Activated naive CD8-positive, alpha-beta T cell treated with anti-CD3 and anti-CD28 coated beads, Interleukin-2, amount 50 U/mL, for 24 hours (primary cell): ENCODE measurements around the gene FBXW7.

ENCODE experiments used
- ATAC-seq: fragments of 150-1000 bp; cut with Tn5 transposase; one replicate; pipeline ENCODE4 v1.10.0; 2021
- DNase-seq: peaks from one replicate; pipeline ENCODE4 v3.0.0; 2021
- H3K27ac Mint-ChIP-seq: one replicate; pipeline ENCODE4 v1.8.0; 2021; ENCODE audit warnings: mild to moderate bottlenecking, mixed read lengths
- H3K27me3 Mint-ChIP-seq: one replicate; pipeline ENCODE4 v1.8.0; 2021; ENCODE audit warnings: mixed read lengths
- H3K36me3 Mint-ChIP-seq: one replicate; pipeline ENCODE4 v1.8.0; 2021; ENCODE audit warnings: low read depth, mixed read lengths
- H3K4me1 Mint-ChIP-seq: one replicate; pipeline ENCODE4 v1.8.0; 2021; ENCODE audit warnings: mixed read lengths
- H3K4me3 Mint-ChIP-seq: one replicate; pipeline ENCODE4 v1.8.0; 2021; ENCODE audit warnings: mild to moderate bottlenecking, moderate library complexity, mixed read lengths
- H3K9me3 Mint-ChIP-seq: one replicate; pipeline ENCODE4 v1.8.0; 2021; ENCODE audit warnings: mixed read lengths

Gene FBXW7

GRCh38 chr4:152535903-152536544 lies at the start of gene FBXW7:
Gene FBXW7 (minus strand): TSS chr4:152536092. CDS start chr4:152411803, 124,289 bp downstream.
- Mint-ChIP-seq H3K27me3 (no peaks in the 10 kb centered on the region), H3K36me3 (peaks cover 21% of the 10 kb centered on the region), H3K9me3 (no peaks in the 10 kb centered on the region), H3K4me3 (peak within 1 kb of the TSS; percentile 92), H3K27ac (peak within 1 kb of the TSS; percentile 98), H3K4me1 (peaks cover 62% of the 10 kb centered on the region)
- ATAC-seq (peak; percentile 91), DNase-seq (peak; percentile 99)

DNA sequence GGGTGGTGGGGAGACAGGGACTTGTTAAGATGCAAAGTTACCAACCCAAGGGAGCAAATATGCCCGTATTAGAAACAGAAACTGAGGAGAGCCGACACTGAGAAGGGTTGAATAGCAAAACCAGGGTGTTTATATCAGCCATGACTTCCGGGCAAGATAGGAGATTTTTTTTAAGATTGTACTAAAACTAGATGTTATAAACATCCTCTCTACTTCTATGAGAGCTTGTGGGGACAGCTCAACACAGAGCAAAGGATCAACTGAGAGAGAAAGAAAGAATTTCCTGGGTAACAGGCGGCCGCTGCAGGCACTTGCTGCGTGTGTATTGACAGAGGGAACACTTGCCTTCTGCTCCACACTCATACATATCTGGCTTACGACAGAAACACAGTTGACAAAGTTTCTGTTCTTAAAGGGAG lies 49.1 kb upstream of the FBXW7 start:
- peak overlapping the region; percentile 25 for H3K4me3 Mint-ChIP-seq
- no peak for DNase-seq

GRCh38 chr4:152581536-152582160 lies 45.8 kb upstream of the FBXW7 start:
- H3K9me3 Mint-ChIP-seq: no peaks in the 10 kb centered on the region

More for the DNA sequence above, 49.1 kb upstream of the FBXW7 start:
- Mint-ChIP-seq H3K4me1 (peaks cover 2% of the 10 kb centered on the region), H3K27me3 (peaks cover 3% of the 10 kb centered on the region), H3K9me3 (no peaks in the 10 kb centered on the region), H3K36me3 (peaks cover 2% of the 10 kb centered on the region), H3K27ac (peak overlapping the region; percentile 41)
- ATAC-seq: no peak

GRCh38 chr4:152579916-152580315 lies 44.0 kb upstream of the FBXW7 start:
- Mint-ChIP-seq H3K9me3 (no peaks in the 10 kb centered on the region), H3K4me1 (no peaks in the 10 kb centered on the region), H3K4me3 (no peak overlapping the region), H3K36me3 (no peaks in the 10 kb centered on the region), H3K27me3 (no peaks in the 10 kb centered on the region), H3K27ac (no peak overlapping the region)
- DNase-seq: no peak
- no peak for ATAC-seq

More at GRCh38 chr4:152581536-152582160, 45.8 kb upstream of the FBXW7 start:
- DNase-seq (no peak), ATAC-seq (no peak)
- Mint-ChIP-seq H3K4me3 (no peak overlapping the region), H3K4me1 (peaks cover 2% of the 10 kb centered on the region), H3K36me3 (peaks cover 2% of the 10 kb centered on the region), H3K27me3 (no peaks in the 10 kb centered on the region), H3K27ac (no peak overlapping the region)

GRCh38 chr4:152579107-152579764 lies 43.3 kb upstream of the FBXW7 start:
- Mint-ChIP-seq H3K4me1 (no peaks in the 10 kb centered on the region), H3K4me3 (no peak overlapping the region), H3K36me3 (no peaks in the 10 kb centered on the region), H3K27me3 (no peaks in the 10 kb centered on the region), H3K9me3 (no peaks in the 10 kb centered on the region), H3K27ac (no peak overlapping the region)
- DNase-seq (no peak), ATAC-seq (no peak)

- H3K4me3 Mint-ChIP-seq: no peak overlapping the region
Observed at GRCh38 chr4:152578670-152579069, 42.8 kb upstream of the FBXW7 start.

GRCh38 chr4:152577708-152578396 lies 42.0 kb upstream of the FBXW7 start:
- ATAC-seq: no peak
- H3K27me3 Mint-ChIP-seq: no peaks in the 10 kb centered on the region
- no peak overlapping the region for H3K27ac Mint-ChIP-seq
- H3K9me3 Mint-ChIP-seq: no peaks in the 10 kb centered on the region
- H3K4me1 Mint-ChIP-seq: no peaks in the 10 kb centered on the region
- H3K4me3 Mint-ChIP-seq: no peak overlapping the region
- H3K36me3 Mint-ChIP-seq: no peaks in the 10 kb centered on the region
- DNase-seq: no peak

More at GRCh38 chr4:152578670-152579069, 42.8 kb upstream of the FBXW7 start:
- DNase-seq (no peak), ATAC-seq (no peak)
- H3K36me3 Mint-ChIP-seq: no peaks in the 10 kb centered on the region
- no peaks in the 10 kb centered on the region for H3K9me3 Mint-ChIP-seq
- no peaks in the 10 kb centered on the region for H3K4me1 Mint-ChIP-seq
- H3K27me3 Mint-ChIP-seq: no peaks in the 10 kb centered on the region
- H3K27ac Mint-ChIP-seq: no peak overlapping the region

DNA sequence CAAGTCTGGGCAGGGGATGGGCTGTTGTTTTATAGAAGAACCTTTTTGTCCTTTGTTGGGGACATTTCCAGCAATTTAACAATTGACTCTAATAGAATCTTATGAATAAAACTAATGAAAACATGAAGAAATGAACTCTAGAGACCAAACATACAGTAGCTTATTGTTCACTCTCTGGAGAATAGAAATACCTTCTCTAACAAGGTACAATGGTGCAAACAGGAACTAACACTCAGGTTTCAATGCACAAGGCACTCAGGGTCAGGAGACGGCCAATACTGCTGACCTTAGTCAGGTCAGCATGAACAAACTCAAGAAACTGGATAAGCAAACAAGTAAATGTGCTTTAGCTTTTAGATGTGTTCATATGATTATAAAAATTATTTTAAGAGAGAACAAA lies 39.6 kb upstream of the FBXW7 start:
- no peak overlapping the region for H3K27ac Mint-ChIP-seq
- no peaks in the 10 kb centered on the region for H3K4me1 Mint-ChIP-seq
- no peak overlapping the region for H3K4me3 Mint-ChIP-seq
- ATAC-seq (no peak), DNase-seq (no peak)
- H3K9me3 Mint-ChIP-seq: no peaks in the 10 kb centered on the region
- H3K27me3 Mint-ChIP-seq: no peaks in the 10 kb centered on the region
- no peaks in the 10 kb centered on the region for H3K36me3 Mint-ChIP-seq

- no peak overlapping the region for H3K27ac Mint-ChIP-seq
- H3K27me3 Mint-ChIP-seq: no peaks in the 10 kb centered on the region
- DNase-seq (no peak), ATAC-seq (no peak)
- no peaks in the 10 kb centered on the region for H3K9me3 Mint-ChIP-seq
- H3K4me3 Mint-ChIP-seq: no peak overlapping the region
- no peaks in the 10 kb centered on the region for H3K36me3 Mint-ChIP-seq
- no peaks in the 10 kb centered on the region for H3K4me1 Mint-ChIP-seq
Observed at GRCh38 chr4:152573861-152574260, 38.0 kb upstream of the FBXW7 start.

- no peak for ATAC-seq
- Mint-ChIP-seq H3K27me3 (no peaks in the 10 kb centered on the region), H3K36me3 (no peaks in the 10 kb centered on the region), H3K4me1 (no peaks in the 10 kb centered on the region), H3K27ac (no peak overlapping the region), H3K4me3 (no peak overlapping the region), H3K9me3 (no peaks in the 10 kb centered on the region)
- no peak for DNase-seq
Observed at GRCh38 chr4:152572417-152573086, 36.7 kb upstream of the FBXW7 start.

DNA sequence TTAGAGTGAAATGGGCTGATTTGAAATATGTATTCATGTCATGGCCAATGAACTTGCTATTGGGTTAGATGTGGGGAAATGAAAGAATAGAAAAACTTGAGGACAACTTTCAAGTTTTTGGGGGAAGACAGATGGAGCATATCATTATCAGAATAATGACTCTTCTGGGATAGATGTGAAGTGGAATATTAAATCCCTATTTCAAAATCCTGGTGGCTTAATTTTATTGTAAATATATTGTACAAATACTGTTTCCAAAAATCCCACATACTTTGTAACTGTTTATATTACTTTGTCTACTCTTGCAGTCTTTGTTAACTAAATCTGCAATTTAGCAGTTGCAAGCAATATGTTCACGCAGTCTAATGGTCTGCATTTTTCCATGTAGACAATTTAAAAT lies 35.9 kb upstream of the FBXW7 start:
- Mint-ChIP-seq H3K27ac (no peak overlapping the region), H3K4me1 (no peaks in the 10 kb centered on the region), H3K27me3 (no peaks in the 10 kb centered on the region), H3K9me3 (no peaks in the 10 kb centered on the region), H3K4me3 (no peak overlapping the region), H3K36me3 (no peaks in the 10 kb centered on the region)
- ATAC-seq: no peak
- no peak for DNase-seq

- ATAC-seq (no peak), DNase-seq (no peak)
- no peaks in the 10 kb centered on the region for H3K9me3 Mint-ChIP-seq
- H3K4me1 Mint-ChIP-seq: no peaks in the 10 kb centered on the region
- no peak overlapping the region for H3K27ac Mint-ChIP-seq
- no peaks in the 10 kb centered on the region for H3K27me3 Mint-ChIP-seq
- H3K36me3 Mint-ChIP-seq: no peaks in the 10 kb centered on the region
- H3K4me3 Mint-ChIP-seq: no peak overlapping the region
Observed at GRCh38 chr4:152571296-152571695, 35.4 kb upstream of the FBXW7 start.

DNA sequence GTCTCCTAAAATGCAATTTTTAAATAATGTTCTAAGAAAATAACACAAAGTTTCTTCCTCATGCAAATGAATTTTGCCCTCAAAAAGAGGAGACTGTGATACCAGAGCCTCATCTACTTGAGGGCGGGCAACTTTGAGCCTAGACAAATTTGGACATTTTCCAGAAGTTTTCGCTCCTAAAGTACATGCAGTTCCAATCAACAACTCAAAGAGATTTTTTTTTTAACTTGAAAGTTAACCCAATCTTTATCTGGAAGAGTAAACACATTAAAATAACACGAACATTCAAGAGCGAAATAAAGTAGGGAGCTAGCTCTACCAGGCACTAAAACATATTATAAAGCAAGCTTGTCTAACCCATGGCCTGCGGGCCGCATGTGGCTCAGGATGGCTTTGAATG lies 29.4 kb upstream of the FBXW7 start:
- Mint-ChIP-seq H3K27me3 (no peaks in the 10 kb centered on the region), H3K9me3 (no peaks in the 10 kb centered on the region), H3K27ac (no peak overlapping the region), H3K4me1 (no peaks in the 10 kb centered on the region), H3K36me3 (no peaks in the 10 kb centered on the region), H3K4me3 (no peak overlapping the region)
- no peak for DNase-seq
- ATAC-seq: no peak

DNA sequence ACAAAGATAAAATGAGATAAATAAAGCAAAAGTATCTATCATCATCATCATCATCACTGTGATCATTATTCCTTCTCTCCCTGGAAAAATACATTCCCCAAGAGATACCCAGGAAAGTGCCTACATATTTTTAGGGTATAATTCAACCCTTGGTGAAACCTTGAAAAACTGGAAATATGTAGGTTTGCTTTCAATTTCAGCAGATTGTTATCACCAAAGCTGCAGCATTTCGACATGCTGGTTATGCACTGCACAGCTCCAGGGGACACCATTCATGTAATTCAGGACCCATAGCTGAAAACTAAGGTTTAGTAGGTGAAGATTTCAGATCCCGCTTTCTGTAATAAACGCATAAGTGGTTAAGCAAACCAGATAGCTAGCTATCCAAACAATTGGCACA lies 28.4 kb upstream of the FBXW7 start:
- ATAC-seq: no peak
- Mint-ChIP-seq H3K4me1 (no peaks in the 10 kb centered on the region), H3K36me3 (no peaks in the 10 kb centered on the region), H3K27me3 (no peaks in the 10 kb centered on the region), H3K27ac (no peak overlapping the region), H3K4me3 (no peak overlapping the region), H3K9me3 (no peaks in the 10 kb centered on the region)
- DNase-seq: no peak
